Adrenal gland (tissue), 5 donors: ENCODE results near the gene INSM1.

Experiments used
- CTCF ChIP-seq, 6 experiments: fragments of 450-650 bp in 4 of 6; fragments of 200-600 bp in 2 of 6; sonication (generic) in 1 of 6; IDR thresholded peaks; 1 replicate in 5 of 6; 2 replicates in 1 of 6; pipeline versions ENCODE4 v1.5.1 to v1.8.0; 2016 to 2021; ENCODE audit warnings: antibody characterized with exemption in 6 of 6, mild to moderate bottlenecking in 2 of 6, moderate library complexity in 1 of 6
- POLR2A ChIP-seq, 2 donors: fragments of 450-650 bp; IDR thresholded peaks; one replicate each; pipeline ENCODE4 v1.6.1; 2017; ENCODE audit warnings: antibody characterized with exemption in 2 of 2, mild to moderate bottlenecking in 2 of 2, moderate library complexity in 1 of 2
- donor health status: DM: no; HTN: no; CAD: no.

GRCh38 chr20:20322912-20323311 is 45.0 kb upstream of the INSM1 start:
- TF ChIP-seq CTCF (IDR thresholded peaks at IDR 0.05) (no peak), POLR2A (IDR thresholded peaks at IDR 0.05) (no peak)
